Measurements from ENCODE around the gene ACVR1C. TPM values are rescaled to one million over a fixed set of nuclear protein-coding genes. Genes with fewer than 3 reads are reported as not detected.

Gene ACVR1C
- total RNA-seq (1 to 10 TPM in 1 of 2 donors, under 1 TPM in 1; 0.61 to 1.9 TPM), polyA plus RNA-seq (ENCODE audit: insufficient read length in 2 of 2) (1 to 10 TPM; 1.0 to 2.1 TPM)
- long read RNA-seq, donor 1, full-length matches to known transcripts, result 1 of 1 reads
- long read RNA-seq, donor 1, partial matches to known transcripts, result 0 of 1 reads
- long read RNA-seq, donor 1, other reads (novel, unspliced or antisense), result 0 of 1 reads
- long read RNA-seq, donor 2, result 0 reads
- long read RNA-seq, donor 3, result 0 reads
- long read RNA-seq, donor 4, result 0 reads

GRCh38 chr2:157628477-157629415 is at the start of gene ACVR1C:
TSS of gene ACVR1C (minus strand) at chr2:157628864. CDS start at chr2:157628644, 220 bp downstream.
- Histone ChIP-seq H3K36me3 (ENCODE audit: control insufficient read depth, insufficient read depth, low read length) (no peaks in the 10 kb centered on the region), H3K27ac (ENCODE audit: low read depth, low read length) (no peak within 1 kb of the TSS), H3K4me3 (ENCODE audit: low read depth, low read length) (peak within 1 kb of the TSS; percentile 45), H3K4me1 (ENCODE audit: control insufficient read depth, insufficient read depth, low read length) (peaks cover 13% of the 10 kb centered on the region), H3K27me3 (ENCODE audit: control insufficient read depth, insufficient read depth, low read length) (peaks cover 19% of the 10 kb centered on the region), H3K9me3 (ENCODE audit: control insufficient read depth, insufficient read depth, low read length) (no peaks in the 10 kb centered on the region)
- peak in 2 of 6 donors; percentile 68 to 73 for DNase-seq (ENCODE audit: low read depth in 4 of 6, low spot score in 6 of 6)
- WGBS (ENCODE audit: insufficient coverage), result under 1% methylated on average over 67 of the region's 79 CpGs

- H3K36me3 ChIP-seq (ENCODE audit: control insufficient read depth, insufficient read depth, low read length), result no peaks in the 10 kb centered on the region
- H3K4me1 ChIP-seq (ENCODE audit: control insufficient read depth, insufficient read depth, low read length), result no peaks in the 10 kb centered on the region
- H3K27me3 ChIP-seq (ENCODE audit: control insufficient read depth, insufficient read depth, low read length), result no peaks in the 10 kb centered on the region
- H3K27ac ChIP-seq (ENCODE audit: low read depth, low read length), result no peak overlapping the region
- DNase-seq (ENCODE audit: low read depth in 4 of 6, low spot score in 6 of 6), result no peak
- H3K9me3 ChIP-seq (ENCODE audit: control insufficient read depth, insufficient read depth, low read length), result no peaks in the 10 kb centered on the region
- no peak overlapping the region for H3K4me3 ChIP-seq (ENCODE audit: low read depth, low read length)
Measured at GRCh38 chr2:157677941-157678340, 49.3 kb upstream of the ACVR1C start.

GRCh38 chr2:157672129-157672528 is 43.5 kb upstream of the ACVR1C start:
- H3K4me3 ChIP-seq (ENCODE audit: low read depth, low read length), result no peak overlapping the region
- no peak for DNase-seq (ENCODE audit: low read depth in 4 of 6, low spot score in 6 of 6)
- no peaks in the 10 kb centered on the region for H3K36me3 ChIP-seq (ENCODE audit: control insufficient read depth, insufficient read depth, low read length)
- H3K9me3 ChIP-seq (ENCODE audit: control insufficient read depth, insufficient read depth, low read length), result no peaks in the 10 kb centered on the region
- no peak overlapping the region for H3K27ac ChIP-seq (ENCODE audit: low read depth, low read length)
- WGBS (ENCODE audit: insufficient coverage), result 88% methylated on average over 2 of the region's 10 CpGs
- H3K27me3 ChIP-seq (ENCODE audit: control insufficient read depth, insufficient read depth, low read length), result no peaks in the 10 kb centered on the region
- no peaks in the 10 kb centered on the region for H3K4me1 ChIP-seq (ENCODE audit: control insufficient read depth, insufficient read depth, low read length)

GRCh38 chr2:157662401-157662800 is 33.7 kb upstream of the ACVR1C start:
- H3K9me3 ChIP-seq (ENCODE audit: control insufficient read depth, insufficient read depth, low read length), result no peaks in the 10 kb centered on the region
- WGBS (ENCODE audit: insufficient coverage), result no CpG with 5 or more reads among the region's 1 CpG

GRCh38 chr2:157661776-157662175 is 33.1 kb upstream of the ACVR1C start:
- no peaks in the 10 kb centered on the region for H3K27me3 ChIP-seq (ENCODE audit: control insufficient read depth, insufficient read depth, low read length)
- no CpG with 5 or more reads among the region's 4 CpGs for WGBS (ENCODE audit: insufficient coverage)
- H3K27ac ChIP-seq (ENCODE audit: low read depth, low read length), result no peak overlapping the region

More at GRCh38 chr2:157662401-157662800, 33.7 kb upstream of the ACVR1C start:
- H3K36me3 ChIP-seq (ENCODE audit: control insufficient read depth, insufficient read depth, low read length), result no peaks in the 10 kb centered on the region
- no peak for DNase-seq (ENCODE audit: low read depth in 4 of 6, low spot score in 6 of 6)
- H3K27me3 ChIP-seq (ENCODE audit: control insufficient read depth, insufficient read depth, low read length), result no peaks in the 10 kb centered on the region
- H3K27ac ChIP-seq (ENCODE audit: low read depth, low read length), result no peak overlapping the region
- H3K4me1 ChIP-seq (ENCODE audit: control insufficient read depth, insufficient read depth, low read length), result no peaks in the 10 kb centered on the region
- no peak overlapping the region for H3K4me3 ChIP-seq (ENCODE audit: low read depth, low read length)

GRCh38 chr2:157657858-157658257 is 29.2 kb upstream of the ACVR1C start:
- Histone ChIP-seq H3K27ac (ENCODE audit: low read depth, low read length) (no peak overlapping the region), H3K9me3 (ENCODE audit: control insufficient read depth, insufficient read depth, low read length) (no peaks in the 10 kb centered on the region)

More at GRCh38 chr2:157661776-157662175, 33.1 kb upstream of the ACVR1C start:
- no peak overlapping the region for H3K4me3 ChIP-seq (ENCODE audit: low read depth, low read length)
- no peaks in the 10 kb centered on the region for H3K4me1 ChIP-seq (ENCODE audit: control insufficient read depth, insufficient read depth, low read length)
- no peak for DNase-seq (ENCODE audit: low read depth in 4 of 6, low spot score in 6 of 6)
- H3K9me3 ChIP-seq (ENCODE audit: control insufficient read depth, insufficient read depth, low read length), result no peaks in the 10 kb centered on the region
- H3K36me3 ChIP-seq (ENCODE audit: control insufficient read depth, insufficient read depth, low read length), result no peaks in the 10 kb centered on the region

GRCh38 chr2:157657101-157657500 is 28.4 kb upstream of the ACVR1C start:
- no peaks in the 10 kb centered on the region for H3K4me1 ChIP-seq (ENCODE audit: control insufficient read depth, insufficient read depth, low read length)
- no peak for DNase-seq (ENCODE audit: low read depth in 4 of 6, low spot score in 6 of 6)
- H3K27me3 ChIP-seq (ENCODE audit: control insufficient read depth, insufficient read depth, low read length), result no peaks in the 10 kb centered on the region
- no peak overlapping the region for H3K4me3 ChIP-seq (ENCODE audit: low read depth, low read length)
- WGBS (ENCODE audit: insufficient coverage), result no CpG with 5 or more reads among the region's 4 CpGs
- no peak overlapping the region for H3K27ac ChIP-seq (ENCODE audit: low read depth, low read length)
- H3K9me3 ChIP-seq (ENCODE audit: control insufficient read depth, insufficient read depth, low read length), result no peaks in the 10 kb centered on the region
- no peaks in the 10 kb centered on the region for H3K36me3 ChIP-seq (ENCODE audit: control insufficient read depth, insufficient read depth, low read length)

More at GRCh38 chr2:157657858-157658257, 29.2 kb upstream of the ACVR1C start:
- DNase-seq (ENCODE audit: low read depth in 4 of 6, low spot score in 6 of 6), result no peak
- Histone ChIP-seq H3K27me3 (ENCODE audit: control insufficient read depth, insufficient read depth, low read length) (no peaks in the 10 kb centered on the region), H3K4me1 (ENCODE audit: control insufficient read depth, insufficient read depth, low read length) (no peaks in the 10 kb centered on the region), H3K4me3 (ENCODE audit: low read depth, low read length) (no peak overlapping the region), H3K36me3 (ENCODE audit: control insufficient read depth, insufficient read depth, low read length) (no peaks in the 10 kb centered on the region)
- 80% methylated on average over 1 of the region's 1 CpG for WGBS (ENCODE audit: insufficient coverage)

GRCh38 chr2:157644776-157645175 is 16.1 kb upstream of the ACVR1C start:
- Histone ChIP-seq H3K4me1 (ENCODE audit: control insufficient read depth, insufficient read depth, low read length) (no peaks in the 10 kb centered on the region), H3K27ac (ENCODE audit: low read depth, low read length) (no peak overlapping the region), H3K36me3 (ENCODE audit: control insufficient read depth, insufficient read depth, low read length) (no peaks in the 10 kb centered on the region), H3K9me3 (ENCODE audit: control insufficient read depth, insufficient read depth, low read length) (no peaks in the 10 kb centered on the region), H3K27me3 (ENCODE audit: control insufficient read depth, insufficient read depth, low read length) (no peaks in the 10 kb centered on the region), H3K4me3 (ENCODE audit: low read depth, low read length) (no peak overlapping the region)
- DNase-seq (ENCODE audit: low read depth in 4 of 6, low spot score in 6 of 6), result peak in 2 of 6 donors; percentile 45 to 56

GRCh38 chr2:157631861-157632260 is 3.2 kb upstream of the ACVR1C start:
- WGBS (ENCODE audit: insufficient coverage), result no CpG with 5 or more reads among the region's 2 CpGs
- Histone ChIP-seq H3K9me3 (ENCODE audit: control insufficient read depth, insufficient read depth, low read length) (no peaks in the 10 kb centered on the region), H3K4me1 (ENCODE audit: control insufficient read depth, insufficient read depth, low read length) (peaks cover 13% of the 10 kb centered on the region), H3K4me3 (ENCODE audit: low read depth, low read length) (no peak overlapping the region), H3K27me3 (ENCODE audit: control insufficient read depth, insufficient read depth, low read length) (peaks cover 14% of the 10 kb centered on the region), H3K27ac (ENCODE audit: low read depth, low read length) (no peak overlapping the region), H3K36me3 (ENCODE audit: control insufficient read depth, insufficient read depth, low read length) (no peaks in the 10 kb centered on the region)
- peak in 2 of 6 donors; percentile 7 to 65 for DNase-seq (ENCODE audit: low read depth in 4 of 6, low spot score in 6 of 6)
